Activated T-cell treated with anti-CD3 and anti-CD28 coated beads, Interleukin-2, amount 50 U/mL, for 24 hours (primary cell): ENCODE measurements around the gene CSNK1A1.

Experiments used
- DNase-seq: peaks from one replicate; pipeline ENCODE4 v3.0.0-alpha.2; 2020
- H3K27ac Mint-ChIP-seq: 2 replicates; pipeline ENCODE4 v1.8.0; 2020; ENCODE audit warnings: mild to moderate bottlenecking, mixed read lengths
- H3K27me3 Mint-ChIP-seq: 2 replicates; pipeline ENCODE4 v1.8.0; 2020; ENCODE audit warnings: mixed read lengths
- H3K36me3 Mint-ChIP-seq: 2 replicates; pipeline ENCODE4 v1.8.0; 2020; ENCODE audit warnings: low read depth, mixed read lengths
- H3K4me1 Mint-ChIP-seq: 2 replicates; pipeline ENCODE4 v1.8.0; 2020; ENCODE audit warnings: low read depth, mixed read lengths
- H3K4me3 Mint-ChIP-seq: 2 replicates; pipeline ENCODE4 v1.8.0; 2020; ENCODE audit warnings: mild to moderate bottlenecking, moderate library complexity, mixed read lengths
- H3K9me3 Mint-ChIP-seq: 2 replicates; pipeline ENCODE4 v1.8.0; 2020; ENCODE audit warnings: mixed read lengths

Gene CSNK1A1

GRCh38 chr5:149442563-149443182, 108.6 kb downstream of the CSNK1A1 start:
- peak; percentile 87 for DNase-seq
- H3K27ac Mint-ChIP-seq = no peak overlapping the region
- H3K4me1 Mint-ChIP-seq = peaks cover 14% of the 10 kb centered on the region
- no peaks in the 10 kb centered on the region for H3K27me3 Mint-ChIP-seq
- no peaks in the 10 kb centered on the region for H3K9me3 Mint-ChIP-seq
- no peak overlapping the region for H3K4me3 Mint-ChIP-seq
- no peaks in the 10 kb centered on the region for H3K36me3 Mint-ChIP-seq
